Neuronal stem cell (in vitro differentiated cells): ENCODE measurements around the gene GJA10. TPM values are rescaled to one million over a fixed set of nuclear protein-coding genes. Genes with fewer than 3 reads are reported as not detected.
"Not testable (repeated sequence)": the region's sequence is repeated elsewhere in the genome, so short reads cannot be mapped to it uniquely, and the experiment has no call there.

Experiments
- DNase-seq: peaks from one replicate; pipeline ENCODE4 v3.0.0-alpha.2; 2013; ENCODE audit warnings: low spot score
- H2AFZ ChIP-seq: one replicate; pipeline ENCODE4 v1.6.1; 2013; ENCODE audit warnings: mild to moderate bottlenecking, low read length, inconsistent platforms
- H2AK5ac ChIP-seq: 2 replicates; pipeline ENCODE4 v1.6.1; 2013; ENCODE audit warnings: low read depth, mild to moderate bottlenecking, inconsistent platforms, low read length, moderate library complexity, mixed read lengths
- H2BK120ac ChIP-seq: 2 replicates; pipeline ENCODE4 v1.6.1; 2013; ENCODE audit warnings: low read depth, mild to moderate bottlenecking, inconsistent platforms, low read length, moderate library complexity, mixed read lengths
- H2BK12ac ChIP-seq: one replicate; pipeline ENCODE4 v1.6.1; 2013; ENCODE audit warnings: low read length, inconsistent platforms
- H2BK15ac ChIP-seq: 2 replicates; pipeline ENCODE4 v1.6.1; 2013; ENCODE audit warnings: mild to moderate bottlenecking, low read length, inconsistent platforms, mixed read lengths
- H2BK5ac ChIP-seq: one replicate; pipeline ENCODE4 v1.6.1; 2013; ENCODE audit warnings: inconsistent platforms, mild to moderate bottlenecking, low read length, moderate library complexity
- H3K14ac ChIP-seq: one replicate; pipeline ENCODE4 v1.6.1; 2013; ENCODE audit warnings: low read length, inconsistent platforms
- H3K18ac ChIP-seq: 2 replicates; pipeline ENCODE4 v1.6.1; 2013; ENCODE audit warnings: low read length, inconsistent platforms
- H3K23ac ChIP-seq: 2 replicates; pipeline ENCODE4 v1.6.1; 2013; ENCODE audit warnings: low read depth, mild to moderate bottlenecking, mixed read lengths, low read length, inconsistent platforms; ENCODE audit not compliant: poor library complexity
- H3K27ac ChIP-seq: replicated peaks from 3 replicates; pipeline ENCODE4 v1.5.1; 2013; ENCODE audit warnings: low read length, inconsistent platforms
- H3K27me3 ChIP-seq, 3 experiments: 2 replicates each; pipeline ENCODE4 v1.6.1; 2013; ENCODE audit warnings: low read length in 3 of 3, mild to moderate bottlenecking in 2 of 3, inconsistent platforms in 1 of 3, low read depth in 1 of 3, mixed read lengths in 1 of 3, moderate library complexity in 1 of 3; ENCODE audit not compliant: control insufficient read depth in 3 of 3, insufficient read depth in 3 of 3
- H3K36me3 ChIP-seq, 2 donors: replicated peaks in 1 of 2; 2 replicates each; pipeline ENCODE4 v1.6.1; 2013; ENCODE audit warnings: low read length in 2 of 2; ENCODE audit not compliant: control insufficient read depth in 2 of 2, insufficient read depth in 2 of 2
- H3K4ac ChIP-seq: 2 replicates; pipeline ENCODE4 v1.6.1; 2013; ENCODE audit warnings: inconsistent platforms, mild to moderate bottlenecking, low read length, moderate library complexity
- H3K4me1 ChIP-seq, 2 donors: 1 replicate in 1 of 2; 2 replicates in 1 of 2; pipeline ENCODE4 v1.6.1; 2013; ENCODE audit warnings: low read length in 2 of 2, low read depth in 1 of 2; ENCODE audit not compliant: control insufficient read depth in 2 of 2, insufficient read depth in 1 of 2
- H3K4me2 ChIP-seq: one replicate; pipeline ENCODE4 v1.6.1; 2013; ENCODE audit warnings: mild to moderate bottlenecking, low read length, inconsistent platforms; ENCODE audit not compliant: insufficient read depth, poor library complexity, severe bottlenecking
- H3K4me3 ChIP-seq, 2 donors: 2 replicates each; pipeline ENCODE4 v1.5.1; 2013; ENCODE audit warnings: low read length in 2 of 2, mild to moderate bottlenecking in 2 of 2, inconsistent platforms in 1 of 2, moderate library complexity in 1 of 2
- H3K79me1 ChIP-seq: one replicate; pipeline ENCODE4 v1.6.1; 2013; ENCODE audit warnings: low read depth, mild to moderate bottlenecking, inconsistent platforms, low read length, moderate library complexity
- H3K9ac ChIP-seq: one replicate; pipeline ENCODE4 v1.6.1; 2013; ENCODE audit warnings: mild to moderate bottlenecking, low read depth, low read length, inconsistent platforms; ENCODE audit not compliant: poor library complexity
- H3K9me3 ChIP-seq, 2 donors: replicated peaks in 1 of 2; 2 replicates each; pipeline versions ENCODE3 to v1.6.1; 2013; ENCODE audit warnings: low read length in 2 of 2, mild to moderate bottlenecking in 2 of 2, inconsistent platforms in 1 of 2, low read depth in 1 of 2, mixed read lengths in 1 of 2, moderate library complexity in 1 of 2; ENCODE audit not compliant: control insufficient read depth in 2 of 2, insufficient read depth in 1 of 2
- H4K8ac ChIP-seq: one replicate; pipeline ENCODE4 v1.6.1; 2013; ENCODE audit warnings: low read depth, mild to moderate bottlenecking, inconsistent platforms, low read length, moderate library complexity
- H4K91ac ChIP-seq: one replicate; pipeline ENCODE4 v1.6.1; 2013; ENCODE audit warnings: low read length, low read depth, mild to moderate bottlenecking, inconsistent platforms; ENCODE audit not compliant: poor library complexity
- WGBS, 2 donors: extraction: QIAGEN DNeasy Blood & Tissue Kit; methylation state at CpG; one replicate each; pipeline ENCODE4 v1.1.7; 2013; ENCODE audit warnings: missing lambda C conversion rate in 2 of 2, mixed read lengths in 1 of 2; ENCODE audit not compliant: insufficient read length in 2 of 2, insufficient replicate concordance in 1 of 2; ENCODE audit errors: extremely low coverage in 2 of 2; 5-methylcytosine and 5-hydroxymethylcytosine counted together
- polyA plus RNA-seq, 2 experiments: library from polyadenylated mRNA; stranded (reverse); fragments of 200-250 nt; gene quantifications; one replicate each; pipeline ENCODE4 v1.2.3, GENCODE V29; 2013

The GJA10 gene
- polyA plus RNA-seq (2013, experiment 1 of 2), result 0.74 TPM
- 0.76 TPM for polyA plus RNA-seq (2013, experiment 2 of 2)

DNA sequence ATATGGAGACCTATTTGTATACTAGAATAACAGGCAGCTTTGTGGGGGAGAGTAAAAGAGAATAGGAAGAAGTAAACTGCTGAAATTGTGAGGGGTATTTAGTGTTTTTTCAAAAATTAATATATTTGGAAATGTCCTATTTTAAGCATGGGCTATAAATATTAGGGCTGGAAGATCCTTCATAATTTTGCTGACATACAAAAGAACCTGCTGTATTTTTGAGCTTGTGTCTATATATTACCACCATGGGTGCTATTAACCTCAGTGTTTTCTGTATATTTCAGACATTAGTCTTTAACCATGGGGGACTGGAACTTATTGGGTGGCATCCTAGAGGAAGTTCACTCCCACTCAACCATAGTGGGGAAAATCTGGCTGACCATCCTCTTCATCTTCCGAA lies at the start of gene GJA10:
GJA10 (plus strand) TSS at position 301 of the 400 bp plus-strand sequence; CDS start at position 301, 0 bp downstream.
- Histone ChIP-seq H2BK12ac (no peak within 1 kb of the TSS), H3K4me2 (no peak within 1 kb of the TSS), H2BK15ac (no peak within 1 kb of the TSS), H2AFZ (no peak within 1 kb of the TSS), H3K27me3 (peaks cover 0 to 6% (median 0%) of the 10 kb centered on the region in 3 experiments), H3K4me1 (peaks cover 0 to 8% of the 10 kb centered on the region in 2 donors), H3K27ac (no peak within 1 kb of the TSS), H3K9me3 (no peaks in the 10 kb centered on the region), H3K4ac (no peak within 1 kb of the TSS), H3K36me3 (no peaks in the 10 kb centered on the region), H2BK5ac (no peak within 1 kb of the TSS), H3K18ac (no peak within 1 kb of the TSS), H3K9ac (no peak within 1 kb of the TSS), H4K8ac (no peak within 1 kb of the TSS), H4K91ac (no peak within 1 kb of the TSS), H3K4me3 (no peak within 1 kb of the TSS), H3K14ac (no peak within 1 kb of the TSS), H3K23ac (no peak within 1 kb of the TSS), H2BK120ac (no peak within 1 kb of the TSS), H3K79me1 (no peaks in the 10 kb centered on the region), H2AK5ac (no peak within 1 kb of the TSS)
- DNase-seq, result no peak
- no CpG with 5 or more reads among the region's 1 CpG for WGBS, 2 donors

DNA sequence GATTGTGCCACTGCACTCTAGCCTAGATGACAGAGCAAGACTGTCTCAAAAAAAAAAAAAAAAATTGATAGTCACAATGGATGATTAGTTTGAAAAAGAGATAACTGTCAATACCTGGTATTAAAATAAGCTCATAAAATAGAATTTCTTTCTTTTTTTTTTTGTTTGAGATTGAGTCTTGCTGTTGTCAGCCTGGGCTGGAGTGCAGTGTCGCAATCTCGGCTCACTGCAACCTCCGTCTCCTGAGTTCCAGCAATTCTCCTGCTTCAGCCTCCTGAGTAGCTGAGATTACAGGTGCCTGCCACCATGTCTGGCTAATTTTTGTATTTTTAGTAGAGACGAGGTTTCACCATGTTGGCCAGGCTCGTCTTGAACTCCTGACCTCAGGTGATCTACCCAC lies 46.8 kb upstream of the GJA10 start:
- H3K23ac ChIP-seq, H3K4ac ChIP-seq, H2BK5ac ChIP-seq, DNase-seq, H3K9ac ChIP-seq, H3K4me2 ChIP-seq, H3K27ac ChIP-seq, H2AK5ac ChIP-seq, H2BK120ac ChIP-seq, H3K79me1 ChIP-seq, H4K8ac ChIP-seq, H2AFZ ChIP-seq, H3K27me3 ChIP-seq, H3K18ac ChIP-seq, H2BK12ac ChIP-seq, H3K4me3 ChIP-seq, H3K9me3 ChIP-seq, H2BK15ac ChIP-seq, H3K4me1 ChIP-seq, H3K14ac ChIP-seq, H4K91ac ChIP-seq: not testable (repeated sequence)
- WGBS, 2 donors, result no CpG with 5 or more reads among the region's 5 CpGs
- H3K36me3 ChIP-seq, result peaks cover 2 to 83% of the 10 kb centered on the region in 2 donors

- no peak for DNase-seq
- no peak overlapping the region for H3K4me2 ChIP-seq
- no peaks in the 10 kb centered on the region for H3K4me1 ChIP-seq
- no peak overlapping the region for H4K91ac ChIP-seq
- H3K36me3 ChIP-seq, result peaks cover 15 to 96% of the 10 kb centered on the region in 2 donors
- H2AK5ac ChIP-seq, result no peak overlapping the region
- H3K9ac ChIP-seq, result no peak overlapping the region
- H2BK120ac ChIP-seq, result no peak overlapping the region
- no peak overlapping the region for H2AFZ ChIP-seq
- no peak overlapping the region for H4K8ac ChIP-seq
- H3K23ac ChIP-seq, result no peak overlapping the region
- no peak overlapping the region for H3K4ac ChIP-seq
- no peaks in the 10 kb centered on the region for H3K9me3 ChIP-seq
- H3K18ac ChIP-seq, result no peak overlapping the region
- WGBS, 2 donors, result no CpG with 5 or more reads among the region's 1 CpG
- no peaks in the 10 kb centered on the region for H3K27me3 ChIP-seq
- H2BK12ac ChIP-seq, result no peak overlapping the region
- no peak overlapping the region for H2BK5ac ChIP-seq
- H3K4me3 ChIP-seq, result no peak overlapping the region
- H2BK15ac ChIP-seq, result no peak overlapping the region
- H3K14ac ChIP-seq, result no peak overlapping the region
- H3K79me1 ChIP-seq, result no peaks in the 10 kb centered on the region
- H3K27ac ChIP-seq, result no peak overlapping the region
Measured at GRCh38 chr6:89853068-89853467, 41.2 kb upstream of the GJA10 start.

DNA sequence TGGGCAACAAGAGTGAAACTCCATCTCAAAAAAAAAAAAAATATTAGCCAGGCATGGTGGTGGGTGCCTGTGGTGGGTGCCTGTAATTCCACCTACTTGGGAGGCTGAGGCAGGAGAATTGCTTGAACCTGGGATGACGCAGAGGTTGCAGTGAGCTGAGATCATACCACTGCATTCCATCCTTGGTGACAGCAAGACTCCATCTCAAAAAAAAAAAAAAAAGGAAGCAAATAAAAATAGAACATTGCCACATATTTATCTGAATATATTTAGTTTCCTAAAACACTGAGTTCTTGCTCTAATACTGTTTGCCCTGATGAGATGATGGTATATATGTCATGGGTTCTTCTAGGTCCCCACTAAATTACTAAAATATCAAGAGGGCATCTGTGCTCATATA lies 36.2 kb upstream of the GJA10 start:
- H3K4me1 ChIP-seq, result no peaks in the 10 kb centered on the region
- no CpG with 5 or more reads among the region's 1 CpG for WGBS, 2 donors

More for the DNA sequence above, 36.2 kb upstream of the GJA10 start:
- Histone ChIP-seq H3K36me3 (peaks cover 33 to 92% of the 10 kb centered on the region in 2 donors), H2BK120ac (no peak overlapping the region), H3K14ac (no peak overlapping the region), H2BK15ac (no peak overlapping the region), H3K9me3 (peaks cover 0 to 2% of the 10 kb centered on the region in 2 donors), H3K18ac (no peak overlapping the region), H3K23ac (no peak overlapping the region), H3K79me1 (no peaks in the 10 kb centered on the region), H3K9ac (no peak overlapping the region), H2BK5ac (no peak overlapping the region), H4K91ac (no peak overlapping the region), H4K8ac (no peak overlapping the region), H3K27me3 (no peaks in the 10 kb centered on the region), H2AFZ (no peak overlapping the region), H3K4me2 (no peak overlapping the region), H3K4ac (no peak overlapping the region), H3K4me3 (no peak overlapping the region), H2AK5ac (no peak overlapping the region), H3K27ac (no peak overlapping the region), H2BK12ac (no peak overlapping the region)
- no peak for DNase-seq
